Measurements from ENCODE around the gene TMEM38B.

TMEM38B gene, protein sequence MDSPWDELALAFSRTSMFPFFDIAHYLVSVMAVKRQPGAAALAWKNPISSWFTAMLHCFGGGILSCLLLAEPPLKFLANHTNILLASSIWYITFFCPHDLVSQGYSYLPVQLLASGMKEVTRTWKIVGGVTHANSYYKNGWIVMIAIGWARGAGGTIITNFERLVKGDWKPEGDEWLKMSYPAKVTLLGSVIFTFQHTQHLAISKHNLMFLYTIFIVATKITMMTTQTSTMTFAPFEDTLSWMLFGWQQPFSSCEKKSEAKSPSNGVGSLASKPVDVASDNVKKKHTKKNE

DNA sequence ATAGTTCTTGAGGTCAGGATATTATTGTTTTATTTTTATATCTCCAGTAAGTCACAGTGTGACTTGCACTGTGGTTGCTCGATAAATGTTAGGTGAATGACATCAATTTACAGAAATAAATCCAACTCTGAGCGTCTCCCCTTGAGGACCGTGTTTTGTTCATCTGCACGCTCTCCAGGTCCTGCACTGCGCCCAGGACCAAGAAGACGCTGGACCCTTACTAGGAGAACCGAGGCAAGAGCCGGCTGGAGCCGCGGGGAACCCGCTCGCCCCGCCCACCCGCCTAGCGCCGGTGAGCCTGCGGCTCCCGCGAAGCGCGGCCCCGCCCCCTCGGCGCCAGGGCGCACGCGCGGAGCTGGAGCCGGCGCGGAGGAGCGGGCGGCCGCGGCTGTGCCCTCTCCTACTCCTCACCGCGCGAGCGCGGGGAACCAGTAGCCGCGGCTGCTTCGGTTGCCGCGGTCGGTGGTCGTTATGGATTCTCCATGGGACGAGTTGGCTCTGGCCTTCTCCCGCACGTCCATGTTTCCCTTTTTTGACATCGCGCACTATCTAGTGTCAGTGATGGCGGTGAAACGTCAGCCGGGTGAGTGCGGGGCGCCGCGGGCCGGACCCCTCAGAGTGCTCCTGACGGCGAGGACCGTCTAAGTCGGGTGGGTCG is at the start of gene TMEM38B:
Gene TMEM38B, plus strand, starts transcription at position 352 of the 658 bp plus-strand sequence. Its CDS starts 120 bp downstream, at position 472.
- DNase-seq (ENCODE audit: low read depth, low spot score) = peak; percentile 52

DNA sequence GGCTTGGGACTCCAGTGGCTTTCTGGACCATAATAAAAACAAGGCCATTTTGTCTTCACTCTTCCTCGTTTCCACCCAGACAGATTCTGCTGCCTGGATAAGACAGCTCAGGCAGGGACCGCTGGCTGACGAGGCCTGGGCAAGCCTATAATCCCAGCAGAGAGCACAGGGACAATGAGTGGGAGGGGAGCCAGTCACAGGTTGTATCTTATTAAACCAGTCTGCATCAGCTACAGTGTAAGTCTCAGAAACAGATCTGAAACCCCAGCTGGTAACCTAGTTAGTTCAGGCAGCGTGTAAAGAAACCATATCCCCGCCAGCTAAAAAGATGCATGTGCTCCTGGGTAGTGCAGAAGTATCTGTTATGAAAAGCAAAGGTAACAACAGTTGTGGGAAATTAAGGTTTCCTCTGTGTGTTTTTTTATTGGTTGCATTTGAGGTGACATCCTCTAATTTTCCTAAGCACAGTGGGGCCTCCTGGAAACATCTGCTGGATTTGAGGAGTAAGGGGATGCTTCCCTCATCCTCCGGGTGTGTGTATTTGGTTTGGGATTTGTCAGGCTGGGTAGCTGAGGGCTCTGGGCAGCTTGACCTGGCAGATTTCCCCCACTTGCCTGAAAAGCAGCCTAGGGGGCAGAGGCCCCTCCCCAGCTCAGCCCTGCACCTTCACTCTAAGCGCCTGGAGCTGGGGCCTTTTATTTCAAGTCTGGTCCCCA is 47.3 kb upstream of the TMEM38B start:
- no peak for DNase-seq (ENCODE audit: low read depth, low spot score)

- no peak for DNase-seq (ENCODE audit: low read depth, low spot score)
Measured at GRCh38 chr9:105647595-105648349, 46.6 kb upstream of the TMEM38B start.

DNA sequence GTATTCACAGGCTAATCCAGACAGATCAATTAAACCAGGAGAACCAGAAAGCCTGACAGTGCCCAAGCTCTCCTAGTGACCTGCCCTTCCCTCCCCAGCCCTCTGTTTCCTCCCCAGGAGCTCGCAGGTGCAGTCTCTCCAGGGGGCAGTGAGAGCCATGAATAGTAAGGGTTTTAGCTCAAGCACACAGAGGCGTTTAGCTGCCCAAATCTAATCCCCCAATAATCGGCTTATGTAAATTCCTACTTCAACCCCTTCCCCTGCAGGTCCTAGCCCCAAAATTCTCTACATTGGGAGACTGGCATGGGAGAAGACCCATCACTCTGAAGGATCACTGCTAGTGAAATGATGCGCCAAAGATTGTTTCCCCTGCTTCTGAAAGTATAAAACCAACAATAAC is 42.5 kb upstream of the TMEM38B start:
- no peak for DNase-seq (ENCODE audit: low read depth, low spot score)

GRCh38 chr9:105656131-105656921 is 38.0 kb upstream of the TMEM38B start:
- DNase-seq (ENCODE audit: low read depth, low spot score) = no peak

DNA sequence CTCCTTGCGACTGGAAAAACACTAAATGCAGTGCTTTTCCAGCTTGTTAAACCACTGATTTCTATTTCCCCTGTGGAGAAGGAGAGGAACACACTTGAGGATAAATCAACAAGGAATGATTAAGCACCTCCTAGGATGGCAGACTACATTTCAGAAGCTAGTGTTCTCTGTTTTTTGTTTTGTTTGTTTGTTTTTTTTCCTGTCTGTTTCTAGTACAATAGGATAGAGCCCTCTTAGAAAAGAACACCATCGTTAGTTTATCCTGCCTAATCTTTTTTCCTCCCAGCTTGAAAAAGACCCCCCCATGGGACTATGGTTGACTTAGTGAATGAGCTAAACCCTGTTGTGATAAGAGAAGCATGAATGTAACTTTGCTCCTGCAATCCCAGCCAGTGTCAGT is 36.0 kb upstream of the TMEM38B start:
- DNase-seq (ENCODE audit: low read depth, low spot score) = no peak

DNA sequence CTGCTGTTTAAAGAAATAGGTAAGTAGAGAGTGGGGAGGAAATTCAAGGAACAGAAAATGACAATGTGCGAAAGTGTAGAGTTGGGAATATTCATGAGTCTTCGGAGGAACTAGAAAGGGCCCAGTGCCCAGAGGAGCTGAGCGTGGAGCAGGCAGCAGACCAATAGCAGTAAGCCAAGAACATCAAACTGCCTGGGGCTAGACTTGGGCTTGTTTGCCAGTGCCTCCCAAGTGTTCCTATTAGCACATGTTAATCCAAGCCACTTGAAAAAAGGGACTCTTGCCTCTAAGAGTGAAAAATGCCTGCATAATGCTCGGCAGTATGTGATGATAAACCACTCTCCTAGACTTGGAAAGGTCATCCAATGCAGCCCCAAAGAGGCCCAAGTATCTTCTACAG is 33.3 kb upstream of the TMEM38B start:
- no peak for DNase-seq (ENCODE audit: low read depth, low spot score)

DNA sequence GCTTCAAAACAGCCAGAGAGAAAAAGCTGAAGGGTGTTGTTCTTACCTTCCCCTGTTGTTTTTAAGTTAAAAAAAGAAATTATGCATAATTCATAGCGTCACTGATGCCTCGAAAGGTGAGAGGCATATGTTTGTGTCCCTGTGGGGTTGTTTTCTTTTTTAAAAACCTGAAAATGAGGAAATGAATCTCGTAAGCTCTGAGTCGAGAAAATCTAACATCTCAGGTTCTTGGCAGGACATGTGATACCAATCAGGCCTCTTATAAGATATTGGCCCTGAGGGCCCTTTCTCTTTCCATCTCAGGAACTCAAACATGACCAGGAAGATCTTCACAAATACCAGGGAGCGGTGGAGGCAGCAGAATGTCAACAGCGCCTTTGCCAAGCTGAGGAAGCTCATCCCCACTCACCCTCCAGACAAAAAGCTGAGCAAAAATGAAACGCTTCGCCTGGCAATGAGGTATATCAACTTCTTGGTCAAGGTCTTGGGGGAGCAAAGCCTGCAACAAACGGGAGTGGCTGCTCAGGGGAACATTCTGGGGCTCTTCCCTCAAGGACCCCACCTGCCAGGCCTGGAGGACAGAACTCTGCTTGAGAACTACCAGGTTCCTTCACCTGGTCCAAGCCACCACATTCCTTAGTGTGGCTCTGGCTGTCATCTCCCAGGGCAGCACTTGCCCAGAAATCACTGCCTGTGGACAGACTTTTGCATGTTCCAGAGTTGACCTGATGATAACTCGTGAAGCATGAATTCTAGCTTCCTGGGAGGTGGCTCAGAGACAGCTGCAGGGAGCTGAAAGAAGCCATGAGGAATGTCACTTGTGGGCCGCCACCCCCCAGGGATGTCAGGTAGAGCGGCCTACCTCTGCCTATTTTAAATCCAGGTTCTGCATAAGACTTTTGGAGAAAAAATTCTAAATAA is 31.9 kb upstream of the TMEM38B start, which contains the start of gene TAL2:
Gene TAL2, plus strand, starts transcription at position 274 of the 921 bp plus-strand sequence. Its CDS starts 40 bp downstream, at position 314.
- no peak for DNase-seq (ENCODE audit: low read depth, low spot score)

DNA sequence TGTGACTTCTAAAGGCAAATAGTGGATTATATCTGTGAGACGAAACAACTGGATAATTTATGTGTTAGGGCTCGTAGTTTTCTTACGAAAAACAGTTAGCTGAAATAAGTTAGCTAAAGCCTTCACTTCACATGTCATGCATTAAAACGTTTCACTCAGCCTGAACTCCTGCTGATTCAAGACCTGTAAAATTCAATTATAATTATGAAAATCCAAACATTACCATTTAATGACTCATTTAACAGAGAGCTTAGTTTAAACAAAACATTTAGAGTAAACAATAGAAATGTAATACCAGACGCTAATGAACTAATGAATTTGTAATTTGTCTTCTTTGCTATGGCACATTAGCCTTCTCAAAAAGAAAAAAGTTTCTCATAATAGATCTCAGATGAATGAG is 30.4 kb upstream of the TMEM38B start:
- no peak for DNase-seq (ENCODE audit: low read depth, low spot score)

DNA sequence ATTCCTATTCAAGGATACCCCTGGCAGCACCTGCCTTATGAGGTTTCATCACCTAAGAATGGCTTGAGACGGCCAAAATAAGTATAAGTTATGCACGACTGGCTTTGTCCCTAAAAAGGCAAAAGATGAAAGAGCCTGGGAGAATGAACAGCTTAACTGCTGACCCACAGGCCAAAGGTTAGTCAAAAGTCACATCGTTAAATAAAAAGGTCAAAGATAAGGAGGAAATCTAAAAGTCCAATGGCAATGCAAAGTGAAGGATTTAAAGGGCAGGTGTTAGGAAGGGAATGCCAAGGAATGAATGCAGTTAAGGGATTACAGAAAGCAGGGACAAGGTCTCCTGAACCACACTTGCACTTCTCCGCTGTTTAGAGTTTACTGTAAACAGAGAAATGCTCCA is 26.5 kb upstream of the TMEM38B start:
- DNase-seq (ENCODE audit: low read depth, low spot score) = no peak

- no peak for DNase-seq (ENCODE audit: low read depth, low spot score)
Measured at GRCh38 chr9:105670315-105670714, 24.0 kb upstream of the TMEM38B start.

DNA sequence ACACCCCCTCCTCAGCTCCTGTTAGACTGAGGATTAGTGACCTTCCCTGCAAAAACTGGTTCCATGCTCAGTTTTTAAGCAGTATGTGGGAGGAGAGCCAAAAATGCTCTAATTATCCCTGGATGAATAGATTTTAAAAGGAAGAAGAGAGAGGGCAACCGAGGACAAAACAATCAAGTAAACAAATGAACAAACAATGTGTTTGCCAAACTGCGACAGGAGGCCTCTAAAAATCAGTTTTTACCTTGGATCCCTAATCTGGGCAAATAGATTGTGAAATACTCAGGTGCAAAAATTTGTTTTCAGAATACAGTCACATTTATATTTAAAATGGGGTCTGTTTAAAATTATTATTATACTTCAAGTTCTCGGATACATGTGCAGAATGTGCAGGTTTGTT is 23.6 kb upstream of the TMEM38B start:
- DNase-seq (ENCODE audit: low read depth, low spot score) = no peak

GRCh38 chr9:105672711-105673234 is 21.6 kb upstream of the TMEM38B start:
- no peak for DNase-seq (ENCODE audit: low read depth, low spot score)

DNA sequence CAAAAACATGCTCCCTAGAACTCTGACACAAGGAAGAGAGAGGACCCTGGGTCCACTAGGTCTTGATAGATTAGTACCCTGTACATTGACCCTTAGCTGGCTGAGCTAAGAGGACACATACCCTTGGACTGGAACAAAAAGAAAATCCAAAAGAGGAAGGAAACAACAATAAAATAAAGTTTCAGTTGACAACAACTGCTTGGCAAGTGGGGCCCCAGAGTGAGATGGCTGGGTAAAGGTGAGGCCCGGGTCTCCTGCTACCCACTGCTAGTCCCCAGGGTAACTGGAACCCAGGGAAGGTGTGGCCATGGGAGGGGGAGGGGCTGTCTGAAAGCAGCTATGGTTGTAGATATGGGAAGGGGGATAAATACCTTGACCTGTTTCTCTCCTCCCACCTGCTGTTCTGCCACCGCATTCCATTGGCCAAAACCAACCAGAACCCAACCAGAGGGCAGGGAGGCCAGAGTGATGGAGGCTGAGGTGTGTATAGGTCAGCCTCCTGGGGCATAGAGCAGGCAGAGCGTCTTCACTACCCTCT is 20.4 kb upstream of the TMEM38B start:
- DNase-seq (ENCODE audit: low read depth, low spot score) = no peak

DNA sequence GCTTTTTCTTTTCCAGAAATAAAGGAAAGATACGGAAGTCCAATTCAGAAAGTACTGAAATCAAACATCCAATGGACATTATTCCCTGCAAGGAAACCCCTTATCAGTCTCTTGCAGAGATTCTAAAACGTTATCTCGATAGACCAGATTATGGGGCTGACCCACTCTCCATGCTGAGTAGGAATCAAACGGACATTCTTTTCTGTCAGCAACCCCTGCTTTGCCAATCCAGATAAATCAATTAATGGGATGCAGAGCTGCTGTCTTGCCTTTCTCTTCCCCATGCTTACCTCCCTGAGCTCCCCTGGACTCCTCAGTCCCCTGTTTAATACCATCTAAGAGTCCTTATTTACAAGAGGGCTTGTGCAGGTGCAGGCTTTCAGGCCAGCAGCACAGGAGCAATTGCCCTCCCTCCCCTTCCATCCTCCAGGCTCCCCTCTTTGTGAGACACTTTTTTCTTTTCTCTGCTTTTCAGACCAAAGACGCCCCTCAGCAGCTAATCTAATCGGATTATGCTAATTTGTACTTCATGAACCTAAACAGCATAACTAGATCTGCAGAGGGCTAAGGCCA is 17.9 kb upstream of the TMEM38B start:
- DNase-seq (ENCODE audit: low read depth, low spot score) = no peak

- DNase-seq (ENCODE audit: low read depth, low spot score) = no peak
Measured at GRCh38 chr9:105678163-105678562, 16.2 kb upstream of the TMEM38B start.

DNA sequence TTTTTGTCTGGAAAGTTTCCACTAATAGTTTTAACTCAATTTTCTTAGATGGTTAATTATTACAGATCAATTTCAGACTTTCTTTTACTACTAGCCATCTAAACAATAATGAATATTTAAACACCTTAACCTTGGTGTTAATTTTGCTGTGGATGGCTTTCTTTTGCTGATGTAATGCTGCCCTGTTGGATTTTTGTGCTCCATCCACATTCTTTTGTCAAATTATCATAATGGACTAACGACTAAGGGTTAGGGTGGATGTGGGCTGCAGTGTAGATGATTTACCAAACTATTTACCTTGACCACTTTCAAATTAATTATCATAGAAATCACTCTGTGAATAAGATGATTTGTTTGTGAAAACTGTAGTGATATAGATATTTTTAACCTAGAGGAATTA is 15.6 kb upstream of the TMEM38B start:
- DNase-seq (ENCODE audit: low read depth, low spot score) = no peak

GRCh38 chr9:105679257-105680022 is 14.9 kb upstream of the TMEM38B start:
- DNase-seq (ENCODE audit: low read depth, low spot score) = no peak

Data from activated CD4-positive, CD25-positive, alpha-beta regulatory T cell treated with anti-CD3 and anti-CD28 coated beads, Interleukin-2, amount 50 U/mL, for 16 hours (primary cell).